ENCODE measurements around the gene NF1. TPM values are rescaled to one million over a fixed set of nuclear protein-coding genes. Genes with fewer than 3 reads are reported as not detected.

The NF1 gene
- total RNA-seq, 1 experiment from 2014 or later: 35.4 TPM

DNA sequence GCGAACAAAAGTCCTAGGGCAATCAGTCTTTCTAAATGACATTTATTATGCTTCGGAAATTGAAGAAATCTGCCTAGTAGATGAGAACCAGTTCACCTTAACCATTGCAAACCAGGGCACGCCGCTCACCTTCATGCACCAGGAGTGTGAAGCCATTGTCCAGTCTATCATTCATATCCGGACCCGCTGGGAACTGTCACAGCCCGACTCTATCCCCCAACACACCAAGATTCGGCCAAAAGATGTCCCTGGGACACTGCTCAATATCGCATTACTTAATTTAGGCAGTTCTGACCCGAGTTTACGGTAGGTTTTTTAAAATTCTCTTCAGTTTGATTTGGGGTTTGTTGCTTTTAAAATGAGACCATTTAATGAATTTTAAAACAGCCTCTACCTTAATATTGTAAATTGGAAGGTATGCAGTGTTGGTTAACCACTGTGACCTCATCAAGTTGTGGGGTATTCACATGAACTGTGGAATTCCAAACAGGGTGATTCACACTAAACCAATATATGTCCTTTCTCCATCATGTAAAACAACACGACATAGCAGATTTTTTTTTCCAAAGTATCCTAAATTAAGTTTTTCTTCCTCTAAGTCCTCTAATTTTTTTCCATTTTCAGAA, 232.9 kb downstream of the NF1 start:
- Mint-ChIP-seq H3K27me3 (ENCODE audit: low read depth) (no peaks in the 10 kb centered on the region), H3K9me3 (no peaks in the 10 kb centered on the region), H3K36me3 (no peaks in the 10 kb centered on the region; the same call in 1 of the 2 replicates), H3K4me3 (no peak overlapping the region), H3K4me1 (no peaks in the 10 kb centered on the region), H3K27ac (no peak overlapping the region; the same call in 1 of the 2 replicates)
- TF ChIP-seq ELF4 (CRISPR knock-in tag; IDR thresholded peaks at IDR 0.05; ENCODE audit: low read depth): no peak
- no peak for TF ChIP-seq ATF6 (CRISPR knock-in tag; IDR thresholded peaks at IDR 0.05)
- no peak for TF ChIP-seq NFE2L1 (CRISPR knock-in tag; IDR thresholded peaks at IDR 0.05)
- TF ChIP-seq ZNF532 (CRISPR knock-in tag; IDR thresholded peaks at IDR 0.05; ENCODE audit: borderline replicate concordance): no peak
- no peak for TF ChIP-seq ATF1 (CRISPR knock-in tag; IDR thresholded peaks at IDR 0.05)
- TF ChIP-seq, protein P1, sequence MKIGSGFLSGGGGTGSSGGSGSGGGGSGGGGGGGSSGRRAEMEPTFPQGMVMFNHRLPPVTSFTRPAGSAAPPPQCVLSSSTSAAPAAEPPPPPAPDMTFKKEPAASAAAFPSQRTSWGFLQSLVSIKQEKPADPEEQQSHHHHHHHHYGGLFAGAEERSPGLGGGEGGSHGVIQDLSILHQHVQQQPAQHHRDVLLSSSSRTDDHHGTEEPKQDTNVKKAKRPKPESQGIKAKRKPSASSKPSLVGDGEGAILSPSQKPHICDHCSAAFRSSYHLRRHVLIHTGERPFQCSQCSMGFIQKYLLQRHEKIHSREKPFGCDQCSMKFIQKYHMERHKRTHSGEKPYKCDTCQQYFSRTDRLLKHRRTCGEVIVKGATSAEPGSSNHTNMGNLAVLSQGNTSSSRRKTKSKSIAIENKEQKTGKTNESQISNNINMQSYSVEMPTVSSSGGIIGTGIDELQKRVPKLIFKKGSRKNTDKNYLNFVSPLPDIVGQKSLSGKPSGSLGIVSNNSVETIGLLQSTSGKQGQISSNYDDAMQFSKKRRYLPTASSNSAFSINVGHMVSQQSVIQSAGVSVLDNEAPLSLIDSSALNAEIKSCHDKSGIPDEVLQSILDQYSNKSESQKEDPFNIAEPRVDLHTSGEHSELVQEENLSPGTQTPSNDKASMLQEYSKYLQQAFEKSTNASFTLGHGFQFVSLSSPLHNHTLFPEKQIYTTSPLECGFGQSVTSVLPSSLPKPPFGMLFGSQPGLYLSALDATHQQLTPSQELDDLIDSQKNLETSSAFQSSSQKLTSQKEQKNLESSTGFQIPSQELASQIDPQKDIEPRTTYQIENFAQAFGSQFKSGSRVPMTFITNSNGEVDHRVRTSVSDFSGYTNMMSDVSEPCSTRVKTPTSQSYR (CRISPR knock-in tag; IDR thresholded peaks at IDR 0.05): no peak
- TF ChIP-seq GRHL2 (CRISPR knock-in tag; IDR thresholded peaks at IDR 0.05; ENCODE audit: insufficient replicate concordance, severe bottlenecking): no peak
- TF ChIP-seq, protein P2, sequence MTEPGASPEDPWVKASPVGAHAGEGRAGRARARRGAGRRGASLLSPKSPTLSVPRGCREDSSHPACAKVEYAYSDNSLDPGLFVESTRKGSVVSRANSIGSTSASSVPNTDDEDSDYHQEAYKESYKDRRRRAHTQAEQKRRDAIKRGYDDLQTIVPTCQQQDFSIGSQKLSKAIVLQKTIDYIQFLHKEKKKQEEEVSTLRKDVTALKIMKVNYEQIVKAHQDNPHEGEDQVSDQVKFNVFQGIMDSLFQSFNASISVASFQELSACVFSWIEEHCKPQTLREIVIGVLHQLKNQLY (CRISPR knock-in tag; IDR thresholded peaks at IDR 0.05): no peak
- no peak for TF ChIP-seq ZBTB43 (CRISPR knock-in tag; IDR thresholded peaks at IDR 0.05)
- TF ChIP-seq ZNF219 (CRISPR knock-in tag; IDR thresholded peaks at IDR 0.05; ENCODE audit: borderline replicate concordance): no peak
- no peak for TF ChIP-seq RORB (CRISPR knock-in tag; IDR thresholded peaks at IDR 0.05)
- TF ChIP-seq FOXJ3 (CRISPR knock-in tag; IDR thresholded peaks at IDR 0.05; ENCODE audit: borderline replicate concordance): no peak
- TF ChIP-seq SP1 (CRISPR knock-in tag; conservative IDR thresholded peaks at IDR 0.05): no peak
- no peak for TF ChIP-seq JAZF1 (CRISPR knock-in tag; IDR thresholded peaks at IDR 0.05)
- TF ChIP-seq KAT7 (CRISPR knock-in tag; IDR thresholded peaks at IDR 0.05; ENCODE audit: borderline replicate concordance): no peak
- ATAC-seq (no peak), DNase-seq (ENCODE audit: low spot score) (no peak)
- ChIA-PET POLR2A (no interaction called here), CTCF (no interaction called here)
